WI38 (cell line): ENCODE data around the gene HIPK4.

Source experiments
- H3K4me3 ChIP-seq: 2 replicates; pipeline ENCODE4 v1.5.1; 2011; ENCODE audit warnings: low read depth, mild to moderate bottlenecking, control low read depth, low read length
- CTCF ChIP-seq: IDR thresholded peaks from 2 replicates; pipeline ENCODE4 v1.5.1; 2012; ENCODE audit warnings: low read depth, mild to moderate bottlenecking, control low read depth, low read length

Gene HIPK4

GRCh38 chr19:40407714-40408597 lies 18.0 kb upstream of the HIPK4 start:
- no peak for TF ChIP-seq CTCF
- H3K4me3 ChIP-seq = no peak overlapping the region

- TF ChIP-seq CTCF = no peak
- peak overlapping the region; percentile 60 for H3K4me3 ChIP-seq
Observed at GRCh38 chr19:40403262-40403984, 13.4 kb upstream of the HIPK4 start.

GRCh38 chr19:40400559-40400958 lies 10.6 kb upstream of the HIPK4 start:
- H3K4me3 ChIP-seq = no peak overlapping the region
- TF ChIP-seq CTCF = no peak

- no peak for TF ChIP-seq CTCF
- no peak overlapping the region for H3K4me3 ChIP-seq
Observed at GRCh38 chr19:40398417-40399131, 8.6 kb upstream of the HIPK4 start.

- no peak overlapping the region for H3K4me3 ChIP-seq
- no peak for TF ChIP-seq CTCF
Observed at GRCh38 chr19:40397568-40397906, 7.6 kb upstream of the HIPK4 start.

- H3K4me3 ChIP-seq = no peak overlapping the region
- TF ChIP-seq CTCF = no peak
Observed at GRCh38 chr19:40396886-40397567, 7.0 kb upstream of the HIPK4 start.
